B cell (primary cell): Measurements from ENCODE around the gene MYO10. TPM values are rescaled to one million over a fixed set of nuclear protein-coding genes. Genes with fewer than 3 reads are reported as not detected.

Source experiments
- ATAC-seq: fragments of 200-7000 bp; cut with Tn5 transposase; one replicate; pipeline ENCODE4 v1.10.0; 2021; ENCODE audit warnings: low read depth, mild to moderate bottlenecking, moderate number of reproducible peaks, moderate library complexity
- CTCF ChIA-PET: fragments of 350-600 bp; sonication (Branson Sonifier 250); formaldehyde crosslinking; loops from one replicate; lab custom pipeline; 2021; ENCODE audit warnings: antibody characterized with exemption, inconsistent platforms; lab: Charles Lee
- POLR2A ChIA-PET: fragments of 350-600 bp; sonication (Branson Sonifier 250); formaldehyde crosslinking; loops from one replicate; lab custom pipeline; 2021; ENCODE audit warnings: antibody characterized with exemption; lab: Charles Lee
- DNase-seq: peaks from one replicate; pipeline ENCODE4 v3.0.0; 2013
- H2AFZ ChIP-seq: 2 replicates; pipeline ENCODE4 v1.6.1; 2012; ENCODE audit warnings: mild to moderate bottlenecking, low read depth, low read length; ENCODE audit not compliant: insufficient read depth, poor library complexity, severe bottlenecking
- H3K27ac ChIP-seq, 2 donors: 1 replicate in 1 of 2; 2 replicates in 1 of 2; pipeline ENCODE4 v1.5.1; 2012 to 2013; ENCODE audit warnings: low read length in 2 of 2, mild to moderate bottlenecking in 2 of 2, moderate library complexity in 1 of 2
- H3K27me3 ChIP-seq, 4 experiments: fragments of 200-600 bp in 1 of 4; sonication (generic) in 1 of 4; replicated peaks in 1 of 4; 1 replicate in 2 of 4; 2 replicates in 2 of 4; pipeline versions ENCODE4 v1.6.1 to v1.7.0; 2013 to 2016; ENCODE audit warnings: low read length in 3 of 4, mild to moderate bottlenecking in 2 of 4, mixed read lengths in 1 of 4, moderate library complexity in 1 of 4; ENCODE audit not compliant: insufficient read depth in 4 of 4, control insufficient read depth in 3 of 4; ENCODE audit errors: control extremely low read depth in 1 of 4
- H3K36me3 ChIP-seq, 2 experiments: replicated peaks in 1 of 2; 1 replicate in 1 of 2; 2 replicates in 1 of 2; pipeline versions ENCODE4 v1.6.1 to v1.7.1; 2013; ENCODE audit warnings: low read length in 1 of 2; ENCODE audit not compliant: insufficient read depth in 2 of 2, control insufficient read depth in 1 of 2; ENCODE audit errors: control extremely low read depth in 1 of 2, extremely low read depth in 1 of 2
- H3K4me1 ChIP-seq, 2 donors: fragments of 200-600 bp in 1 of 2; sonication (generic) in 1 of 2; 1 replicate in 1 of 2; 2 replicates in 1 of 2; pipeline versions ENCODE4 v1.5.1 to v1.6.1; 2013 to 2017; ENCODE audit warnings: low read length in 2 of 2; ENCODE audit not compliant: control insufficient read depth in 2 of 2, insufficient read depth in 2 of 2
- H3K4me2 ChIP-seq: replicated peaks from 2 replicates; pipeline ENCODE3; 2012; ENCODE audit warnings: mild to moderate bottlenecking, low read depth, low read length; ENCODE audit not compliant: poor library complexity, severe bottlenecking
- H3K4me3 ChIP-seq, 5 experiments: fragments of 200-600 bp in 1 of 5; sonication (generic) in 1 of 5; 1 replicate in 3 of 5; 2 replicates in 2 of 5; pipeline versions ENCODE4 v1.5.1 to v1.7.0; 2011 to 2016; ENCODE audit warnings: low read length in 4 of 5, mild to moderate bottlenecking in 4 of 5, low read depth in 2 of 5, control low read depth in 1 of 5, moderate library complexity in 1 of 5; ENCODE audit not compliant: insufficient read depth in 1 of 5; ENCODE audit errors: control extremely low read depth in 1 of 5, extremely low read depth in 1 of 5
- H3K79me2 ChIP-seq: fragments of 200-600 bp; sonication (generic); one replicate; pipeline ENCODE4 v1.6.0; 2016; ENCODE audit warnings: low read length; ENCODE audit not compliant: control insufficient read depth, insufficient read depth
- H3K9ac ChIP-seq: fragments of 200-600 bp; sonication (generic); 2 replicates; pipeline ENCODE4 v1.6.1; 2017; ENCODE audit warnings: mild to moderate bottlenecking, low read length, moderate library complexity
- H3K9me3 ChIP-seq, 3 donors: one replicate each; pipeline versions ENCODE4 v1.6.1 to v1.7.1; 2013; ENCODE audit warnings: low read length in 2 of 3; ENCODE audit not compliant: control insufficient read depth in 2 of 3, insufficient read depth in 1 of 3; ENCODE audit errors: control extremely low read depth in 1 of 3
- H4K20me1 ChIP-seq: 2 replicates; pipeline ENCODE4 v1.6.0; 2012; ENCODE audit warnings: mild to moderate bottlenecking, low read length; ENCODE audit not compliant: insufficient read depth, control insufficient read depth, poor library complexity, severe bottlenecking
- H3K27ac Mint-ChIP-seq: one replicate; pipeline ENCODE4 v1.8.0; 2021; ENCODE audit warnings: mixed read lengths
- H3K27me3 Mint-ChIP-seq: one replicate; pipeline ENCODE4 v1.8.0; 2021; ENCODE audit warnings: mixed read lengths
- H3K4me1 Mint-ChIP-seq: one replicate; pipeline ENCODE4 v1.8.0; 2021; ENCODE audit warnings: mixed read lengths
- H3K4me3 Mint-ChIP-seq: one replicate; pipeline ENCODE4 v1.8.0; 2021; ENCODE audit warnings: mixed read lengths
- H3K9me3 Mint-ChIP-seq: one replicate; pipeline ENCODE4 v1.8.0; 2022; ENCODE audit warnings: mixed read lengths; ENCODE audit not compliant: insufficient read depth
- EZH2 ChIP-seq: IDR thresholded peaks from 2 replicates; pipeline ENCODE4 v1.6.1; 2012; ENCODE audit warnings: borderline replicate concordance, low read depth, mild to moderate bottlenecking, moderate library complexity, low read length; ENCODE audit not compliant: insufficient read depth, poor library complexity, severe bottlenecking
- WGBS: methylation state at CpG from one replicate; pipeline ENCODE4 v1.1.5; 2013; ENCODE audit warnings: missing lambda C conversion rate; ENCODE audit not compliant: insufficient coverage; 5-methylcytosine and 5-hydroxymethylcytosine counted together
- intact Hi-C: fragments of 100-400 bp; cut with micrococcal nuclease; formaldehyde crosslinking; loops from one replicate; pipeline ENCODE4 v1.10.0; 2022
- polyA plus RNA-seq: library from polyadenylated mRNA; depleted of rRNA; stranded (reverse); fragments of >200 nt; gene quantifications from 2 replicates; pipeline ENCODE4 v1.2.3, GENCODE V29; 2012
- total RNA-seq, 2 donors: library from RNA; stranded (reverse); fragments of 120-200 nt in 1 of 2; gene quantifications; 1 replicate in 1 of 2; 2 replicates in 1 of 2; pipeline versions ENCODE4 v1.2.3 to v1.2.4, GENCODE V29; 2013 to 2022
- TF ChIP-seq, protein P1 (sequence below): fragments of 200-600 bp; IDR thresholded peaks from one replicate; pipeline ENCODE4 v1.8.0; 2022; ENCODE audit warnings: antibody characterized with exemption, mild to moderate bottlenecking

MYO10 gene
- total and polyA plus RNA-seq, 2 donors (not counting 1 experiment from before 2014, with no cell fraction given), result 0.10 TPM; not detected in 1

DNA sequence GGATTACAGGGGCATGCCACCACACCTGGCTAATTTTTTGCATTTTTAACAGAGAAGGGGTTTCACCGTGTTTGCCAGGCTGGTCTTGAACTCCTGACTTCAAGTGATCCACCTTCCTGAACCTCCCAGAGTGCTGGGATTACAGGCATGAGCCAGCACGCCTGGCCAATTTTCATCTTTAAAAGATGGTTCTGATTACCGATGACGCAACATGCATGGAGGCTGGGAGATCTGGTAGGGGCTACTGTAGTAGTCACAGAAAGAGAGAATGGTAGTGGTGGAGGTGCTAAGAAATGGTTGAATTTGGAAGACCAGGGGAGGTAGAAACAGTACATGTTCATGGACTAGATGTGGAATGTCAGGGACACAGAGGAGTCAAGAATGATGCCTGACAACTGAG is 296.9 kb downstream of the MYO10 start:
- Histone ChIP-seq H2AFZ (no peak overlapping the region), H3K4me2 (no peak overlapping the region), H3K79me2 (no peaks in the 10 kb centered on the region), H3K9me3 (no peaks in the 10 kb centered on the region), H3K36me3 (no peaks in the 10 kb centered on the region), H3K27ac (no peak overlapping the region), H3K4me3 (no peak overlapping the region), H3K27me3 (peaks cover 0 to 4% (median 0%) of the 10 kb centered on the region in 4 experiments), H3K4me1 (no peaks in the 10 kb centered on the region), H3K9ac (no peak overlapping the region), H4K20me1 (no peaks in the 10 kb centered on the region)
- 100% methylated on average over 4 of the region's 4 CpGs for WGBS
- DNase-seq, result no peak
- no peaks in the 10 kb centered on the region for H3K4me1 Mint-ChIP-seq
- H3K9me3 Mint-ChIP-seq, result no peaks in the 10 kb centered on the region
- no peak overlapping the region for H3K27ac Mint-ChIP-seq
- no peak overlapping the region for H3K4me3 Mint-ChIP-seq
- H3K27me3 Mint-ChIP-seq, result peaks cover 15% of the 10 kb centered on the region
- intact Hi-C loops, result no loop called here
- CTCF ChIA-PET, result no interaction called here
- TF ChIP-seq EZH2, result no peak
- TF ChIP-seq, protein P1, sequence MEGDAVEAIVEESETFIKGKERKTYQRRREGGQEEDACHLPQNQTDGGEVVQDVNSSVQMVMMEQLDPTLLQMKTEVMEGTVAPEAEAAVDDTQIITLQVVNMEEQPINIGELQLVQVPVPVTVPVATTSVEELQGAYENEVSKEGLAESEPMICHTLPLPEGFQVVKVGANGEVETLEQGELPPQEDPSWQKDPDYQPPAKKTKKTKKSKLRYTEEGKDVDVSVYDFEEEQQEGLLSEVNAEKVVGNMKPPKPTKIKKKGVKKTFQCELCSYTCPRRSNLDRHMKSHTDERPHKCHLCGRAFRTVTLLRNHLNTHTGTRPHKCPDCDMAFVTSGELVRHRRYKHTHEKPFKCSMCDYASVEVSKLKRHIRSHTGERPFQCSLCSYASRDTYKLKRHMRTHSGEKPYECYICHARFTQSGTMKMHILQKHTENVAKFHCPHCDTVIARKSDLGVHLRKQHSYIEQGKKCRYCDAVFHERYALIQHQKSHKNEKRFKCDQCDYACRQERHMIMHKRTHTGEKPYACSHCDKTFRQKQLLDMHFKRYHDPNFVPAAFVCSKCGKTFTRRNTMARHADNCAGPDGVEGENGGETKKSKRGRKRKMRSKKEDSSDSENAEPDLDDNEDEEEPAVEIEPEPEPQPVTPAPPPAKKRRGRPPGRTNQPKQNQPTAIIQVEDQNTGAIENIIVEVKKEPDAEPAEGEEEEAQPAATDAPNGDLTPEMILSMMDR, result no peak
- POLR2A ChIA-PET, result no interaction called here
- no peak for ATAC-seq

DNA sequence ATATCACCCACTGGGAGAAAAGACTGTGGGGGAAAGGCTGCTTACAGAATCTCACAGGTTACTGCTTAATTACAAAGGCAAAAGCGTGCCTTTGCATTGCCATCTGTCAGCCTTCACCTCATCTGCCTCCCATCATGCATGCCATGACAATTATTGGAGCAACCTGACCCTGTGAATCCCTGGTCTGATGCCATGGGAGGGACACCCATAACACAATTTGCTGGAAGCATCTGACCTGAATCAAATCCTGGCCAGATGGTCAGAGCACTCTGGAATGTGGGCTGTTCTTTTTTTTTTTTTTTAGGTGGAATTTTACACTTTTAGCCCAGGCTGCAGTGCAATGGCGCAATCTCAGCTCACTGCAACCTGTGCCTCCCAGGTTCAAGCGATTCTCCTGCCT is 307.7 kb downstream of the MYO10 start:
- ChIA-PET CTCF (no interaction called here), POLR2A (no interaction called here)
- Histone ChIP-seq H3K27me3 (peaks cover 0 to 2% (median 0%) of the 10 kb centered on the region in 4 experiments), H3K27ac (no peak overlapping the region), H3K36me3 (no peaks in the 10 kb centered on the region), H2AFZ (no peak overlapping the region), H3K9me3 (no peaks in the 10 kb centered on the region), H3K9ac (no peak overlapping the region), H3K4me3 (no peak overlapping the region), H3K4me2 (no peak overlapping the region), H4K20me1 (no peaks in the 10 kb centered on the region), H3K79me2 (no peaks in the 10 kb centered on the region), H3K4me1 (peaks cover 13 to 20% of the 10 kb centered on the region in 2 donors)
- no peak overlapping the region for H3K27ac Mint-ChIP-seq
- DNase-seq, result no peak
- ATAC-seq, result no peak
- H3K4me1 Mint-ChIP-seq, result peaks cover 12% of the 10 kb centered on the region
- WGBS, result 79% methylated on average over 3 of the region's 3 CpGs
- intact Hi-C loops, result no loop called here
- no peaks in the 10 kb centered on the region for H3K9me3 Mint-ChIP-seq
- TF ChIP-seq EZH2, result no peak
- TF ChIP-seq, protein P1, result no peak
- H3K27me3 Mint-ChIP-seq, result peaks cover 11% of the 10 kb centered on the region
- H3K4me3 Mint-ChIP-seq, result no peak overlapping the region
